K562 (cell line): ENCODE measurements around the gene SPAG17. TPM values are rescaled to one million over a fixed set of nuclear protein-coding genes. Genes with fewer than 3 reads are reported as not detected.

Experiments
- CBFA2T3 ChIP-seq: fragments of 450-650 bp; IDR thresholded peaks from 2 replicates; pipeline ENCODE4 v1.6.1; 2017
- ELF1 ChIP-seq: fragments of 200-800 bp; sonication (Bioruptor generic); IDR thresholded peaks from 2 replicates; pipeline ENCODE4 v1.6.1; 2016; ENCODE audit warnings: missing genetic modification characterization, missing compliant biosample characterization
- FOXA3 ChIP-seq, 2 experiments: fragments of 450-650 bp in 1 of 2; sonication (generic) in 1 of 2; formaldehyde crosslinking; IDR thresholded peaks in 1 of 2; conservative IDR thresholded peaks in 1 of 2; 2 replicates each; pipeline versions ENCODE4 v1.4.0 to v1.8.0; 2020 to 2022; ENCODE audit warnings: mild to moderate bottlenecking in 2 of 2, missing genetic modification reagents in 1 of 2
- HDAC2 ChIP-seq: fragments of 450-650 bp; IDR thresholded peaks from 2 replicates; pipeline ENCODE4 v1.6.1; 2016; ENCODE audit warnings: mild to moderate bottlenecking
- HMGN3 ChIP-seq: IDR thresholded peaks from 2 replicates; pipeline ENCODE4 v1.6.1; 2011; ENCODE audit warnings: borderline replicate concordance, low read depth, mild to moderate bottlenecking, mixed read lengths, low read length; ENCODE audit not compliant: insufficient read length; ENCODE audit errors: extremely low read depth
- ILK ChIP-seq: fragments of 450-650 bp; IDR thresholded peaks from 2 replicates; pipeline ENCODE4 v1.6.1; 2016; ENCODE audit warnings: missing genetic modification characterization, low read depth, mild to moderate bottlenecking, missing compliant biosample characterization, moderate library complexity, borderline replicate concordance
- KLF10 ChIP-seq: fragments of 250-450 bp; sonication (Bioruptor Pico); IDR thresholded peaks from 2 replicates; pipeline ENCODE4 v1.6.1; 2021; ENCODE audit warnings: matching md5 sums
- PHF8 ChIP-seq: fragments of 200-600 bp; sonication (generic); IDR thresholded peaks from 2 replicates; pipeline ENCODE4 v1.6.1; 2012; ENCODE audit warnings: mixed run types, mild to moderate bottlenecking, inconsistent platforms, low read length, moderate library complexity, borderline replicate concordance
- PML ChIP-seq: IDR thresholded peaks from 2 replicates; pipeline ENCODE4 v1.6.1; 2012; ENCODE audit warnings: low read length, inconsistent platforms
- POLR2AphosphoS5 ChIP-seq: IDR thresholded peaks from 2 replicates; pipeline ENCODE4 v1.6.1; 2011; ENCODE audit warnings: mild to moderate bottlenecking, low read depth, low read length, moderate library complexity; ENCODE audit not compliant: control insufficient read depth, insufficient read depth
- RBBP5 ChIP-seq: fragments of 200-600 bp; sonication (generic); IDR thresholded peaks from 2 replicates; pipeline ENCODE4 v1.6.1; 2012; ENCODE audit warnings: borderline replicate concordance, mild to moderate bottlenecking, low read length, control low read depth, inconsistent platforms; ENCODE audit not compliant: insufficient read depth, poor library complexity, severe bottlenecking
- SMARCB1 ChIP-seq: IDR thresholded peaks from 2 replicates; pipeline ENCODE4 v1.6.1; 2011; ENCODE audit warnings: improper control_type of control experiment, low read depth; ENCODE audit not compliant: insufficient read length
- TCF7L2 ChIP-seq: fragments of 150-350 bp; IDR thresholded peaks from 2 replicates; pipeline ENCODE4 v1.6.1; 2016; ENCODE audit warnings: low read depth, mild to moderate bottlenecking, low read length, moderate library complexity
- TFE3 ChIP-seq: fragments of 450-650 bp; formaldehyde crosslinking; IDR thresholded peaks from 2 replicates; pipeline ENCODE4 v1.4.0; 2020; ENCODE audit warnings: mild to moderate bottlenecking, mixed read lengths
- TRIM24 ChIP-seq, 2 experiments: fragments of 450-650 bp; IDR thresholded peaks; 2 replicates each; pipeline ENCODE4 v1.6.1; 2016
- ZKSCAN3 ChIP-seq: fragments of 250-450 bp; sonication (Bioruptor Pico); IDR thresholded peaks from 2 replicates; pipeline ENCODE4 v1.4.0; 2020
- ZNF224 ChIP-seq: sonication (generic); formaldehyde crosslinking; IDR thresholded peaks from 2 replicates; pipeline ENCODE4 v1.8.0; 2022; ENCODE audit warnings: mild to moderate bottlenecking, missing genetic modification reagents
- ZNF239 ChIP-seq: fragments of 250-450 bp; sonication (Bioruptor Pico); IDR thresholded peaks from 2 replicates; pipeline ENCODE4 v1.4.0; 2020; ENCODE audit warnings: mild to moderate bottlenecking
- ZNF3 ChIP-seq: fragments of 250-450 bp; sonication (Bioruptor Pico); IDR thresholded peaks from 2 replicates; pipeline ENCODE4 v1.5.0; 2021; ENCODE audit warnings: mild to moderate bottlenecking, moderate library complexity
- ZNF395 ChIP-seq: fragments of 200-800 bp; sonication (Bioruptor generic); IDR thresholded peaks from 2 replicates; pipeline ENCODE4 v1.6.1; 2017; ENCODE audit warnings: missing genetic modification characterization, missing compliant biosample characterization
- ZNF639 ChIP-seq, 2 experiments: fragments of 200-800 bp in 1 of 2; sonication (Bioruptor generic) in 1 of 2; sonication (generic) in 1 of 2; formaldehyde crosslinking in 1 of 2; IDR thresholded peaks in 1 of 2; conservative IDR thresholded peaks in 1 of 2; 2 replicates each; pipeline versions ENCODE4 v1.5.0 to v1.6.1; 2016 to 2020; ENCODE audit warnings: missing compliant biosample characterization in 1 of 2, missing genetic modification characterization in 1 of 2, missing genetic modification reagents in 1 of 2
- ZNF717 ChIP-seq: fragments of 250-450 bp; sonication (Bioruptor Pico); IDR thresholded peaks from 2 replicates; pipeline ENCODE4 v1.5.0; 2021
- polyA plus RNA-seq, 8 experiments: library from polyadenylated mRNA; depleted of rRNA in 4 of 8; stranded (reverse) in 5 of 8; unstranded in 3 of 8; fragments of >200 nt; fragmentation: Nextera tagmentation in 2 of 8; fragmentation: Illumina TruSeq in 1 of 8; extraction: Ambion mirVana in 2 of 8; extraction: Trizol in 1 of 8; gene quantifications; 2 replicates each; pipeline versions ENCODE4 v1.2.1 to v1.2.3, GENCODE V29; 2011 to 2014; ENCODE audit warnings: inconsistent platforms in 1 of 8, missing spikeins in 1 of 8
- total RNA-seq, 7 experiments: library from RNA; depleted of rRNA in 6 of 7; stranded (reverse); fragments of >200 nt in 6 of 7; fragmentation: Illumina TruSeq in 2 of 7; extraction: Trizol in 2 of 7; gene quantifications; 2 replicates each; pipeline versions ENCODE4 v1.2.1 to v1.2.3, GENCODE V29; 2011 to 2021; ENCODE audit warnings: low replicate concordance in 1 of 7

SPAG17 gene
- total and polyA plus RNA-seq, 9 of the 15 experiments (the other 6 are each of a cell fraction or from before 2014, with no cell fraction given) = 0.07 to 2.1 (median 1.5) TPM

- TF ChIP-seq ZNF639 (CRISPR knock-in tag; conservative IDR thresholded peaks at IDR 0.05 in 1 of 2, IDR thresholded peaks at IDR 0.05 in 1 of 2) (no peak), FOXA3 (CRISPR knock-in tag; conservative IDR thresholded peaks at IDR 0.05 in 1 of 2, IDR thresholded peaks at IDR 0.05 in 1 of 2) (no peak), ELF1 (tag) (peak; percentile 97), ILK (tag) (no peak), ZNF395 (CRISPR knock-in tag) (peak; percentile 72; the same call in 1 of the 2 replicates), ZNF239 (CRISPR knock-in tag) (no peak), TFE3 (CRISPR knock-in tag) (no peak), SMARCB1 (no peak), PHF8 (peak; percentile 82), ZNF224 (CRISPR knock-in tag) (no peak), CBFA2T3 (no peak), TCF7L2 (no peak), ZKSCAN3 (CRISPR knock-in tag) (no peak), TRIM24 (IDR thresholded peaks at IDR 0.05) (0 out of 4 replicates have a peak, but pooled peaks of 1 of the 2 experiments have one; percentile 31), KLF10 (CRISPR knock-in tag) (no peak), ZNF717 (no peak), PML (no peak), POLR2AphosphoS5 (peak; percentile 71), ZNF3 (CRISPR knock-in tag) (no peak), HMGN3 (no peak), HDAC2 (peak; percentile 91), RBBP5 (peak; percentile 94)
Measured at GRCh38 chr1:117929343-117930172, 255.5 kb downstream of the SPAG17 start, which contains the start of the genes GDAP2 and WDR3 (continued).
